Left hindlimb (tissue), 1 donor: ENCODE measurements around the gene GOLGA6C.
"Not testable (repeated sequence)": the region's sequence is repeated elsewhere in the genome, so short reads cannot be mapped to it uniquely, and the experiment has no call there.

Source experiments
- DNase-seq: peaks from one replicate; pipeline ENCODE4 v3.0.0-alpha.2; 2018

The GOLGA6C gene

DNA sequence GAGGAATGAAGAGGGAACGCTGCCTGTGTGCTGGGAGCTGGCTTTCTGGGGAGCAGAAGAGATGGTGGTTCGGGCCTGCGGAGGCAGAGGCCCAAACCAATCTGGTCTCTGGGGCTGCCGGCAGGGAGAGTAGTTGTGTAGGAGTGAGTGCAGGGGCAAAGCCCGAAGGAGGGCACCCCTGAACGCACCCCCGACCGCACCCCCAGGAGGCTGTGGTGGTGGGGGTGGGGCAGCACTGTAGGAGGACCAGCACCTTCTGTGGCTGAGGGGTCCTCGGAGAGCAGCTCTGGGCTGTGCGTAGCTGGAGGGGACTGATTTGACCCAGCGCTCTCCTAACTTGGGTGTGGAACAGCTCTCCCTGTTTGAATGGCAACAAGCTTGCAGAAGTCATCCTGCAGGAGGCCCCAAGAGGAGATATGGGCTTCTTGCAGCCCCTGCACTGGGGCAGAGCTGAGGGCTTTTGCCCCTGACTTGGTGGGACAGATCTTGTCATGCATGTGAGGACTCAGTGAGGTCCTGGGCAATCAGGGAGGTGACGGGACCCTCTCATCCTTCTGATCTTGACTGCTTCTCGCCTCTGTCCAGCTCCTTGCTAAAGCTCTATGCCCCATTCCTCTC is 30.4 kb upstream of the GOLGA6C start:
- DNase-seq, result no peak

DNA sequence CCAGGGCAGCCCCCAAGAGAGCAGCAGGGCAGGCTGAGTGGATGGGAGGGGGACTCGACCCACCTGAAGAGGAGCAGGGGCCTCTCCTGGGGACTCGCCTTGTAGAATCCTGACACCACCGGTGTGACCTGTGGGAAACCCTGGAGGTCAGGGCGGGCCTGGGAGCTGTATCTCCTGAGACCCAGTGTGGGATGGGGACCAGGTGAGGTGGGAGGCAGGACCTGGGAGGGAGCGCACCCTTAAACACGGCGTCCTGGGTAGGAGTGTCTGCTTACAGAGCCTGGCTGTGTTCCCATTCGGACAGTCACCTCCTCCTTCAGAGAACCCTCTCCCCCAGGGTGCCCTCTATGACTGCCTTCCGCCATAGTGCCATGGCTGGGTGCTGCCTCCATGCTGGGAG is 29.3 kb upstream of the GOLGA6C start:
- no peak for DNase-seq

DNA sequence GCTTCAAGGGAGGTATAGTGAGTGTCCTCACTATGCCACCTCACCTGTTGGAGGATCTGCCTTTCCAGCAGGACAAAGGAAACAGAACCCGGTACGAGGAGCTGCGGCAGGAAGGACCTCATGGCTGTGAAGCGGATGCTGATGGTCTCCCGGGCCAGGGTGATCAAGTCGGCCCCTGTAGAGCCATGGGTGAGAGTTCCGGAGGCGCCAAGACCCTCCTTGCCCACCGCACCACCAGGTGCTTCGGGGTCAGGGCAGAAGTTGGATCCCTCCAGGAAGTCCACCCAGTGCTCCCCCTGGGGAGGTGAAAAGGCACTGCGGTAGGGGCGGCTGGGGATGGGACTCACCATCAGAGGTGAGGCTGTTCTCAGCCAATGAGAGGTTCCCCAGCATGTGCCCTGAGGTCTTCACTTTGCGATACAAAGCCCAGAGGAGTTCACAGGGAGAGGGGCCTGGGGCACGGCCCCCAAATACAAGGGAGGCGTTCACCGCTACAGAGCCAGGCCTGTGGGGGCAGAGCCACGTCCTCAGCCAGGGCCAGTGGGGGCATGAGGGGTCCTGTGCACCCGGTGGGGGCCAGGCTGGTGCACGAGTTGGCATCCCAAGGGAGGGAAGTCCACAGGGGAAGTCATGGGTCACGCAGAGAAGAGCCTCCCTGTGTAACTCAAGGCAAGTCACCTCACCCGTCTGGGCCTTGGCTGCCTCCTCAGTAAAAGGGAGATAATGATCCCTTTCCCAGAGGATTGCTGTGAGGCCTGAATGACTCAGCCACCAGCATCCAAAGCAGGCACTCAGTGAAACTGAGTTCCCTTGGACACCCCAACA is 28.7 kb upstream of the GOLGA6C start:
- DNase-seq, result no peak

DNA sequence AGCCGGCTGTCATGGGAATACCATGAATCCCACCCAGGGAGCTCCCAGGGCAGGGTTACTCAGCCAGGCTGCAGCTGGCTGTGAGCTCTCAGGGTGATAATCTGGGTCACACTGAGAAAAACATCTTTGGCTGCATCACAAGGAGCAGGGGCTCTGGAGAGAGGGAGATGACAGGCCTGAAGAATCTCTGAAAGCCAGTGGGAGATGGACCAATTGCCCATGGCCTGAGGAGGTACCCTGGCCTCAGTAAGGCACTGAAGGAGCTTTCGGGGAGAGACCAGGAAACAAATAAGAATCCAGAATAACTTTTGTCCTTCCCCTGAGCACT is 28.2 kb upstream of the GOLGA6C start:
- no peak for DNase-seq

DNA sequence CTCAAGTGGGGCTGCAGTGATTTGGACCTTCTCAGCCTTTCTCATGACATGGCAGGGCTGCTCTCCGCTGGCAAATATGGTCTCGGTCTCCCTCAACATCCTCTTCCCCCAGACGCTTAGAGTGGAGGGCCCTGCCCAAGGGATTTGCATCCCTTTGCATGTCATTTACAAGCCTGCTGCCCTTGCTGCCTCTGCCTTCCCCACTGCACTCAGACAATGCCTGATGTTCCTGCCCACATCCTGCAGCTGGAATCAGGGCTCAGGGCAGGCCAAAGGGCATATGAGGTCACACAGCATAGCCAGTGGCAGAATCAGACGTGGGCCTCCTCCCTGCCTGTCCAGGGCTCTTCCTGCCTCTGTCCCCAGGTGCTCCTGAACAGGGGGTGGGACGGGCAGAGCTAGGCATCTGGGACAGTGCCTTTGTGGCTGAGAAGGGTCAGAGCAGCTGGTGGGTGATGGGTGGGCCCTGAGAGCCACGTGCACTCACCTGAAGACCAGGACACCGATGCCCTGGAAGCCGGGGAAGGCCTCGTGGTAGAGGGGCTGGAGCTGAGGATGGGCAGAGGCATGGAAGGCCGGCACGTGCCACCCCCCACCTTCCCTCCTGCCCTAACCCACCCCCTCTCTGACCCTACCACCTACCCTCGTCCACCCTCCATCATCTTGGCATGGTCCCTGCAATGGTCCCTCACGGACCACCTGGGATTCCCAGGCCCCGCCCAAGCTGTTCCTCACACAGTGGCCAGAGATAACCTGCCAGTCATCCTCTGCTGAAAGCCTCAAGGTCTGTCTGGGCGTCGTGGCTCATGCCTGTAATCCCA is 27.4 kb upstream of the GOLGA6C start:
- DNase-seq, result no peak

- no peak for DNase-seq
Measured at GRCh38 chr15:75231836-75232235, 26.3 kb upstream of the GOLGA6C start.

DNA sequence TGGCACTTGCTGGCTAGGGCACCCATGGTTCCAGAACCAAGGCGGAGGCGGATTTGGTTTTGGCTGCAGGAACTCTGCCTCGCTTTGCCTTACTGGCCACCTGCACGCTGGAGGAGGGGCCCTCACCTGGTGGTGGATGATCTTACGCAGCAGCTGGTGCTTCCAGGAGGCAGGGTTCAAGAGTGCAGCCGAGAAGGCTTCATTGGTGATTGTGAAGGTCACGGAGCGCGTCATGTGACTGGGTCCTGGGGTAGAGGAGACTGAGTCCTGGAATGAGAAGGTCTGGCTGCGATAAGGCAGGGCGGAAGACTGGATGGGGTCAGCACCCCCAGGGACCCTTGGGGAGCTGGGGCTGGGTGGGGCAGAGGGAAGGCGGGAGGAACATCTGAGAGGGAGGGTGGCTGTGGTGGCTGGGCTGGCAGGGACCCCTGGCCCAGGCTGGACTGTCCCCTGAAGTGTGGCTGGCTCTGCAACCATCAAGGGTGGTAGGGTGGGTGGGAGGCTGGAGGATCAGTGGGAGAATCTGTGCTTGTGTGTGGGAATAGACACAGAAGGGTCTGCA is 25.8 kb upstream of the GOLGA6C start:
- no peak for DNase-seq

DNA sequence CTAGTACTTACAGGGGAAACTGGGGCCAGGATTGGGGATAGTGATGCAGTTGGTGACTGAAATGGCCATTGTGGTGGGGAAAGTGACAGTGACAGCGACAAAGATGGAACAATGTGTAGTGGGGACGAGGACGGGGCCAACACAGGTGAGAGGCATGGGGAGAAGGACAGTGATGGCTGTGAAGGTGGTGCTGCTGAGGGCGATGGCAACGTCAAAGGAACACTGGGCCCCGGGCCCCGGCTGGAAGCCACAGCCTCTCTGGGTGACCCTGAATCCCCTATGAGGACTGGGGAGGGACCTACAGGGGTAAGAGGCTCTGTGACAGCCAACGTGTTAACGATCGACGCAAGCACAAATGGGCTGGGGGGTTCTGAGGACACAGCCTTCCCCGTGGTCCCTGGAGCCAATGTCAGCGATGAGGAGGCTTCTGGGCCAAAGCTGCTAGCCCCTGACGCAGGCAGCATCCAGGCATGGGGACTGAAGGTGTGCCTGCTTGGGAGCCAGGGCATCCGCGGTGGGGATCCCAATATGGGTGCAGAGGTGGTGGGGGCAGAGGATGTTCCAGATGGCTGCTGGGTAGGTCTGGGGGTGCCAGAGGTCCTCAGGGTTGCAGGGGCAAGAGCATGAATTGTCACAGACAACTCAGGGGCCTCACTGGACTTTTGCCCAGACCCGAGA is 25.2 kb upstream of the GOLGA6C start:
- no peak for DNase-seq

DNA sequence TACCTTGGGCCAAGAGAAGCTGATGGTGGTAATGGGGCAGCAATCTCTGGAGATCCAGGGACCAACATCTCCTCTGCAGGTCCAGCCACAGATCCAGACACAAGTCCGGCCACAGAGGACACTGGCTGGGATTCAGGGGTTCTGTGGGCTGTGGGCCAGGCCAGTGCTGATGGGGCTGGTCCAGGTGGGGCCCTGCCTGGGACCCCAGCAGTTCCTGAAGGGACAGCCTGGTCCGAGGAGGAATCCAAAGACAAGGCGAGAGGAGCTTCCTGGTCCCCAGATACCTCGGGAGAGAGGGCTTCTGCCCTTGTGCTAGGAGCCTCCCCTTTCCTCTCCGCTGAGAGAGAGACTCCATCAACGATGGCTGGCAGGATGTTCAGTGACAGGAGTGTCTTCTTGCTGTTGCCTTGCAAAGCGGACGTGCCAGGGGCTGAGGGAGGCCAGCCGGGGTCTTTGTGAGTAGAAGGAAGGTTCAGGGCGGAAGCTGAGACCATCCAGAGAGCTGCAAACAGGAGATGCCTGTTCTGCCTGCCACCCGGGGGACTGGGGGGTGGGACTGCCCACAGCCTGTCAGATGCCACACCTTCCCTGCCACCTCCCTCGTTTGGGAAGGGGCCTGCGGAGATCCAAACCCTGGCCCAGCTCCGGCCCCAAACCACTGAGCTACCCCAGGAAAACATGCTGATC is 24.5 kb upstream of the GOLGA6C start:
- no peak for DNase-seq

- DNase-seq, result no peak
Measured at GRCh38 chr15:75234191-75234810, 23.8 kb upstream of the GOLGA6C start.

GRCh38 chr15:75235051-75235673 is 23.0 kb upstream of the GOLGA6C start:
- DNase-seq, result no peak

DNA sequence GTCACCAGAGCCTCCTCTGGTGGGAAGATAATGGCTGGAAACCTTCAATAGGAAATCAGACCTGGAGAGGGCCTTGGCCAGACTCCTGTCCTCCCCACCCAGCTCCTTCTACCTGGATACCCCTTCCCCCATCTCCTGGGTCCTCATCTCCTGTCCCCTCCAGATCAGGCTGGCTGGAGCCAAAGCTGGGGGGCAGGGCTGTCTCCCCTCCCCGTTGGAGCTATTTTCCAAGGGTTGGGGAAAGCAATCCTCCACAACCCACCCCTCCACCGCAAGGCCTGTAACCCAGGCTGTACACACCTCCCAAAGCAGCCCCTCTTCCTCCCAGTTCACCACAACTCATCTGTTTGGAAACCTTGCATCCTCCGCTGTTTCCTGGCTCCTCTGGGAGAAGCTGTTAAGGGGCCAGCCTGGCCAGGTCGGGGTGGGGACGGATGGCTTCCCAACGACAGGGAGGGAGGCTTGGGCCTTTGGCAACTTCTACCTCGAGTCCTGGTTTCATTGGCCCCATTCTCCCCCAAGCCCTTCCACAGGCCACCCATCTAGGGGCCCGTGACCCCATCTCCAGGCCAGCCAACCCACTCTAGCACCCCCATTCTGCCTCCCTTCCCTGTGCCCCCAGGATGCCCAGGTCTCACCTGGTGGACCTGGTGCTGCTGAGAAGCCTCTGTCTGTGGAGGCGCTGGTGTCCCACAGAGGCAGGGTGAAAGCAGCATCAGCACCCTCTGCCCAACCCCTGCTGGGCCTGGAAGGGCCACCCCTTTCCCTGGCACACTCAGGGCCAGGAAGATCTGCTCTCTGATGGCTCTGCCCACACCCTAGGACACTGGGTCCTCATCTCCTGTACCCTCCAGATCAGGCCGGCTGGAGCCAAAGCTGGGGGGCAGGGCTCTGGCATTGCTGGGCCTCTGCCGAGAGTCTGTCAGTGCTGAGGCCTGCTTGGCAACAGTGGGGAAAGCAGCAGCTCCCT is 22.1 kb upstream of the GOLGA6C start:
- no peak for DNase-seq

DNA sequence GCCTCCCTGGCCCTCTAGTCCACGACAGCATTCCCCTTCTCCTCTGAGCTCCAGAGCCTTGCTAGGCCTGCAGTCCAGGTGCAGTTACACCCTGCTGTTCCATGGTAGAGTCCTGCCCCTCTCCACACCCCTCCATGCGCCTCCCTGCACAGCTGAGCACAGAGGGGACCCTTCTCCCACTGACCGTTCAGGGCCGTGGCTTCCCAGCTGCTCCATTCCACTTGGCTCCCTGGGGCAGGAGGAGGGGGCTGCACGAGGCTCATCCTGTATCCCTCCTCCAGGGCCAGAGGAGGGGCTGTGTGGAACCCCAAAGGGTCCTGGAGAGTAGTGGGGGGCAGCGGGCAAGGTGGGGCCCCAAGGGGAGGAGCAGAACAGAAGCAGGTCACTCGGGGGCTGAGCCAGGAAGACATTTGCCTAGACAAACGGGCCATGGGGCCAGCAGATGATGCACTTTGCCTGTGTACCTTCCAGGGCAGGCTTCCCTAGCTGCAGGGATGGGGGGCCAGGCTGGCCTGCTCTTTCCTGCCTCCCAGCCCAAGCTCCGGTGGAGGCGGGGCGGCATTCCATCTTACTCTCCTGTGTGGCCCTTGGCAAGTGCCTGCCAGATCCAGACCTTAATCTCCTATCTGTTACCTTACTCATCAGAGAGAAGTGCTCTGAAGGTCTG is 20.7 kb upstream of the GOLGA6C start:
- no peak for DNase-seq

DNA sequence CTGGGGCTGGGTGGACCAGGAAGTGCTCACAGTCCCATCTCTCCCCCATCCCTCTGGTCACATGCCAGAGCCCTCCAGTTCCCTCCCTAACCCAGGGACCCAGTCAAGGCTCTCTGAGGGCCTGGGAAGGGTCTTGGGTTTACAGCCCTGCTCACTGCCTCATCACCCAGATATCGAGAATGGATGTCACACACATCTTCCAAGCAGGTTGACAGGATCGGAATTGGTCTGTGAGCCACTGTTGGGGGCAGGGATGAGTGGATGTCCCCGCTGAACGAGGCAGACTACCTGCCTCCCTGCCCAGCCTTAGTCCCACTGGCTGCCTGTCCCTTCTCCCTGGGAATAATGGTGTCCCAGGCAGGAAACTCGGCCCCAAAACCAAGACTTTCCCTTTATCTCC is 20.0 kb upstream of the GOLGA6C start:
- DNase-seq, result no peak

GRCh38 chr15:75245741-75246140 is 12.4 kb upstream of the GOLGA6C start:
- DNase-seq, result not testable (repeated sequence)

- not testable (repeated sequence) for DNase-seq
Measured at GRCh38 chr15:75248991-75249390, 9.1 kb upstream of the GOLGA6C start.

GRCh38 chr15:75249726-75250125 is 8.4 kb upstream of the GOLGA6C start:
- DNase-seq, result no peak

GRCh38 chr15:75251343-75251742 is 6.8 kb upstream of the GOLGA6C start:
- not testable (repeated sequence) for DNase-seq

DNA sequence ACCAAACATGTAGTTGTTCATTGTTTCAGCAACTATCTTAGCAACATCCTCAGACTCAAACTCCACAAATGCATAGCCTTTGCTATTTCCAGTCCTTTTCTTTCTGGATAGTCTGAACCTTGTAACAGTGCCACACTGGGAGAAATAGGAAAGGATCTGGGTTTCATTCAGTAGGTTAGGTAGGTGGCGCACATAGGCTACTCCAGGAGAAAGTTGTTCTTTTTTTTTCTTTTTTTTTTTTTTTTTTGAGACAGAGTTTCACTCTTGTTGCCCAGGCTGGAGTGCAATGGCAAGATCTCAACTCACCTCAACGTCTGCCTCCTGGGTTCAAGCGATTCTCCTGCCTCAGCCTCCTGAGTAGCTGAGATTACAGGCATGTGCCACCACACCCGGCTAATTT is 5.8 kb upstream of the GOLGA6C start:
- DNase-seq, result not testable (repeated sequence)
